MV-4-11 (cell line): ENCODE data around the gene BCKDHA.
A peak's percentile ranks its signal among the peaks of the same experiment; 100 is the strongest.
"Not testable (repeated sequence)": the region's sequence is repeated elsewhere in the genome, so short reads cannot be mapped to it uniquely, and the experiment has no call there.

Experiments
- DNase-seq: peaks from one replicate; lab custom pipeline; 2025; lab: John Stamatoyannopoulos, UW

The BCKDHA gene

GRCh38 chr19:41366089-41366488 lies 31.5 kb upstream of the BCKDHA start:
- DNase-seq: no peak

- DNase-seq: peak; percentile 88
Observed at GRCh38 chr19:41367848-41368301, 29.7 kb upstream of the BCKDHA start.

- no peak for DNase-seq
Observed at GRCh38 chr19:41369769-41370168, 27.8 kb upstream of the BCKDHA start.

- not testable (repeated sequence) for DNase-seq
Observed at GRCh38 chr19:41371119-41371518, 26.5 kb upstream of the BCKDHA start.

- no peak for DNase-seq
Observed at GRCh38 chr19:41371541-41371940, 26.1 kb upstream of the BCKDHA start.

GRCh38 chr19:41372501-41372900 lies 25.1 kb upstream of the BCKDHA start:
- no peak for DNase-seq

GRCh38 chr19:41373993-41374392 lies 23.6 kb upstream of the BCKDHA start:
- DNase-seq: no peak

- peak; percentile 50 for DNase-seq
Observed at GRCh38 chr19:41376241-41376997, 21.2 kb upstream of the BCKDHA start, which contains the start of gene TMEM91. TSS of gene TMEM91 (plus strand) at chr19:41376533. CDS start at chr19:41378310, 1,777 bp downstream.

- no peak for DNase-seq
Observed at GRCh38 chr19:41376998-41377365, 20.6 kb upstream of the BCKDHA start.

- DNase-seq: peak; percentile 40
Observed at GRCh38 chr19:41377977-41378709, 19.5 kb upstream of the BCKDHA start.

- not testable (repeated sequence) for DNase-seq
Observed at GRCh38 chr19:41381536-41381935, 16.1 kb upstream of the BCKDHA start.

- no peak for DNase-seq
Observed at GRCh38 chr19:41384351-41384750, 13.3 kb upstream of the BCKDHA start.

GRCh38 chr19:41386442-41386841 lies 11.2 kb upstream of the BCKDHA start:
- DNase-seq: no peak

GRCh38 chr19:41391618-41392017 lies 6.0 kb upstream of the BCKDHA start:
- DNase-seq: no peak

GRCh38 chr19:41392775-41393174 lies 4.8 kb upstream of the BCKDHA start:
- no peak for DNase-seq

GRCh38 chr19:41395355-41395754 lies 2.3 kb upstream of the BCKDHA start:
- DNase-seq: peak; percentile 43

- DNase-seq: peak; percentile 21
Observed at GRCh38 chr19:41398050-41398418, 416 bp downstream of the BCKDHA start.

- no peak for DNase-seq
Observed at GRCh38 chr19:41398598-41398997, 980 bp downstream of the BCKDHA start.

- no peak for DNase-seq
Observed at GRCh38 chr19:41399091-41399490, 1.5 kb downstream of the BCKDHA start.

- no peak for DNase-seq
Observed at GRCh38 chr19:41399525-41399924, 1.9 kb downstream of the BCKDHA start.

- no peak for DNase-seq
Observed at GRCh38 chr19:41401483-41401882, 3.9 kb downstream of the BCKDHA start.

- no peak for DNase-seq
Observed at GRCh38 chr19:41402010-41402409, 4.4 kb downstream of the BCKDHA start.
